GM23338 (cell line): ENCODE results near the gene ARHGAP1.

Experiments
- CREB1 ChIP-seq: fragments of 250-450 bp; sonication (Bioruptor Pico); IDR thresholded peaks from 2 replicates; pipeline ENCODE4 v1.5.0; 2020; ENCODE audit warnings: low read depth, mild to moderate bottlenecking, moderate library complexity
- CTCF ChIP-seq, 2 experiments: fragments of 200-600 bp in 1 of 2; sonication (generic) in 1 of 2; conservative IDR thresholded peaks; 2 replicates each; pipeline versions ENCODE4 v1.5.1 to v1.6.1; 2016 to 2017; ENCODE audit warnings: antibody characterized with exemption in 2 of 2, low read depth in 2 of 2, mild to moderate bottlenecking in 2 of 2, moderate library complexity in 1 of 2
- EZH2 ChIP-seq: fragments of 200-600 bp; sonication (generic); IDR thresholded peaks from one replicate; pipeline ENCODE4 v1.8.0; 2017; ENCODE audit warnings: antibody characterized with exemption, mild to moderate bottlenecking, low read depth; ENCODE audit not compliant: unreplicated experiment
- EZH2phosphoT487 ChIP-seq: fragments of 200-600 bp; sonication (generic); IDR thresholded peaks from one replicate; pipeline ENCODE4 v1.8.1; 2018; ENCODE audit warnings: antibody characterized with exemption; ENCODE audit not compliant: unreplicated experiment
- POLR2AphosphoS5 ChIP-seq: IDR thresholded peaks from 2 replicates; pipeline ENCODE4 v1.6.1; 2016; ENCODE audit warnings: antibody characterized with exemption, low read depth
- REST ChIP-seq: IDR thresholded peaks from one replicate; pipeline ENCODE4 v1.6.1; 2018; ENCODE audit warnings: antibody characterized with exemption; ENCODE audit not compliant: unreplicated experiment
- STAT1 ChIP-seq: IDR thresholded peaks from one replicate; pipeline ENCODE4 v1.6.1; 2016; ENCODE audit warnings: antibody characterized with exemption; ENCODE audit not compliant: unreplicated experiment

GRCh38 chr11:46663277-46663940, 37.0 kb downstream of the ARHGAP1 start:
- TF ChIP-seq CTCF (conservative IDR thresholded peaks at IDR 0.05; ENCODE audit: low read depth in 2 of 2) (no peak), STAT1 (no peak), REST (no peak), EZH2 (no peak), POLR2AphosphoS5 (no peak), EZH2phosphoT487 (no peak), CREB1 (CRISPR knock-in tag) (no peak)
